DMS53 treated with DMSO at 0.1 percent for 48 hours (cell line): Measurements from ENCODE around the gene REEP3.
"Not testable (repeated sequence)": the region's sequence is repeated elsewhere in the genome, so short reads cannot be mapped to it uniquely, and the experiment has no call there.

Experiments used
- DNase-seq: peaks from one replicate; lab custom pipeline; 2025; ENCODE audit not compliant: unreplicated experiment; lab: John Stamatoyannopoulos, UW

REEP3 gene

DNA sequence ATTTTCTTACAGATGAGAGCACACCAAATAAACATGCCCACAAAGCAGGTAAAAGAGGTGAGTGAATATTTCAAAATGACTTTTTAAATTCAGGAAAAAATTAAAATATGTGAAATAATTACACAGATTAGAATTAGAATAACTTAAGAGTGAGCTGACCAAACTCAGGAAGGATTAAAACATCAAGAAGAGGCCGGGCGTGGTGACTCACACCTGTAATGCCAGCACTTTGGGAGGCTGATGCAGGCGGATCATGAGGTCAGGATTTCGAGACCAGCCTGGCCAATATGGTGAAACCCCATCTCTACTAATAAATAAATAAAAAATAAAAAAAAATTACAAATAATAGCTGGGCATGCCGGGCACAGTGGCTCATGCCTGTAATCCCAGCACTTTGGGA is 140.1 kb downstream of the REEP3 start:
- no peak for DNase-seq

DNA sequence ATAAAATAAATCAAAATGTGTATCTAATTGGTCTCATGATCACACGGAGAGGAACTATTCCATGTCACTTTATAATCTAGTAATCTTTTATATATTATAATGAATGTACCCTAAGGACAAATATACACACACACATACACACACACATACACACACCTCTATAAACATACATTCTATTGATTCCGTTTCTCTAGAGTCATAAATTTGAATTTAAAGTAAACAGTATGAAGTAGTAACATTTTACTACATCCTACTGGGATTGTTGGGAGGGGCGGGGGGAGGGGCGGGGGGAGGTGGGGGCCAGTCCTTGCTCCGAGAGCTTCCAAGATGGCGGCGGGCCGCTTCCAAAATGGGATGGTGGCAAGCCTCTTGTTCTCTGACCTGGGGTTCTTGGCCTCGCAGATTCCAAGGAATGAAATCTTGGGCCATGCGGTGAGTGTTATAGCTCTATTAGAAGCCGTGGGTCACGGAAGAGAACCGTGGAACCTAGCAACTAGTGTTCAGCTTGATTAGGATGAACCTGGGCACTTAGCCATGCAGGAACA is 143.2 kb downstream of the REEP3 start:
- no peak for DNase-seq

DNA sequence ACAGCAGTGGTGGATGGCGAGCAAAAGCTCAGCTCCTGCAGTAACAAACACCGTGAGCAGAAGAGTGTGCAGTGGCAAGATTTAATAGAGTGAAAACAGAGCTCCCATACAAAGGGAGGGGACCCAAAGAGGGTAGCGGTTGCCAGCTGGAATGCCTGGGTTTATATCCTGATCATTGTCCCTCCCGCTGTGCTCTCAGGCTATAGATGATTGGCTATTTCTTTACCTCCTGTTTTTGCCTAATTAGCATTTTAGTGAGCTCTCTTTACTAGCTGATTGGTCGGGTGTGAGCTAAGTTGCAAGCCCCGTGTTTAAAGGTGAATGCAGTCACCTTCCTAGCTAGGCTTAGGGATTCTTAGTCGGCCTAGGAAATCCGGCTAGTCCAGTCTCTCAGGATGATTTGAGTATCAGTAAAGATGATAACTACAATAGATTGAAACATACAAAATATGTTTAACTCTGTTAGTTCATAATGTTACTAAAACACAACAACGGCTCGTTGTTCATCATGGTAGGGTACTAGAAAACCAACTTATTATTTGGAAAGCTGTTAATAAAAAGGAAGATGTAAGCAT is 143.9 kb downstream of the REEP3 start:
- DNase-seq, result not testable (repeated sequence)

DNA sequence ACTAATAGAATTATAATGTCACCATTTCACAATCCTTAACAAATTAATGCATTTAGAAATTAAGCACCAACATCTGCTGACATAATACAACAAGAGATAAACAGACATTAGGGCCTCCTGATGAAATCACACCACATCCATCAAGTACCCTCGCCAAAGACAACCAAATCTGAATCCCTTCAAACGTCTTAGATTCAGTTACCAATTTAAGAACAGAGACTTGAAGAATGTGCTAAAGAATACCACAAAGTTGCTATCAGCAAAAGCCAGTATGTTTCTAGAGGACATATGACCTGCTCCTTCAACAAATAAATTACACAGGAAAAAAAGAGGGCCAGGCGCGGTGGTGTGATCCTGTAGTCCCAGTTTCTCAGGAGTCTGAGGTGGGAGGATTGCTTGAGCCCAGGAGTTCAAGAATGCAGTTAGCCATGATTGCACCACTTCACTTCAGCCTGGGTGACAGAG is 144.5 kb downstream of the REEP3 start:
- no peak for DNase-seq

DNA sequence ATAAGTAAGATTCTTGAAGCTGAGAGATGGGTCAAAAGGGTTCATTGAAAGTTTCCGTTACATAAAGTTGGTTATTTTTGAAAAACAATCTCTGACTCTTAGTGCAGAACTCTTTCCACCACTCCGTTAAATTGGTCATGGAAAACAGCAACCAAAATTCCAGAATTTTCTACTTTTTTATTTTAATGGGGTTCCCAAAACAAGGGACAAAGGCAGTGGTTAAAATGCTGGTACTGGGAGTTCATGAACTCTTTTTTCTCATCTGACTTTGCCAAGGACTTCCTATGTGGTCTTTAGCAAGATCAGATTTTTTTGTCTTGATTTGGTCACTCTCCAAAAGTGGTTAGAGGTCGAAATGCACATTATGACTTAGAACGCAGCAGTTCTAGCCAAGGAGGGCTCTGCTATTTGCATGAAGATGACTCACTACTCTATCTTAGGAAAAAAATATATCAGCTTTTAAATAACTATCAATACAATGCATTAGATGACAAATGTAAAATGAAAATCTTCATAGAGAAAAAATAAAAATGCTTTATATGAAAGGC is 145.7 kb downstream of the REEP3 start:
- no peak for DNase-seq

DNA sequence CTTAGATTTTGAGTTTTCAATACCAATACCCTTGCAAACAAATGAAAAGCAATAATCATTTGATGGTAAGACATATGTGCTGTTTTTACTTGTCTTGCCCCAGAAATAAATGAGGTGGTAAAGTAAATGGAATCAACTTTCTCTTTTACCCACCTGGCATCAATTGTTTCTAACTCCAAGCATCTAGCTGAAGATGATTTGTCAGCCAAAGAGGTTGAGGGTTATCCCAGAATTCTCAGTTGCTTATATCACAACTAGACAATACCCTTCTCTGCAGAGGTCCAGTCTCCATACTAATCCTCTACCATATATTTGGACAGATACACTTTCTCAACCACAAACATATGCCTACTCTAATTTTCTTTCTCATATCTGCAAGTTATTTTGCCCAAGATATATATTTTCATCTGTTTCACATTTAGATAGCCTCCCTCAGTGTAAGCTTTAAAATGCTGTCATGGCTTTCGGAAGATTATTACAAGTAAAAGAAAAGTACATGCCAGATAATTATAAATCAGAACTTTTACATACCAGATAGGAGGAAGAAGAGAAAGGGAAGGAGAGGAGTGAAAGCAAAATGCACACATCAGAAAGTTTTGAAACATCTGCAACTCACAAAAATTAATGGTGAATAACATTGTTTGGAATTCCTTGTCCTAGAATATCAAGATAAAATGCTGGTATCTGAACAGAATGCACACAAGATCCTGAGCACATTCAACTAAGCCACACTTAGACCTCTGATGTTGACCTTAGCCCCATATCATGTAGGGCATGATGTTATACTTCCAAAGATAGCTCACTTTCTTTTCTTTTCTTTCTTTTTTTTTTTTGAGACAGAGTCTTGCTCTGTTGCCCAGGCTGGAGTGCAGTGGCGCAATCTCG is 146.6 kb downstream of the REEP3 start:
- no peak for DNase-seq

DNA sequence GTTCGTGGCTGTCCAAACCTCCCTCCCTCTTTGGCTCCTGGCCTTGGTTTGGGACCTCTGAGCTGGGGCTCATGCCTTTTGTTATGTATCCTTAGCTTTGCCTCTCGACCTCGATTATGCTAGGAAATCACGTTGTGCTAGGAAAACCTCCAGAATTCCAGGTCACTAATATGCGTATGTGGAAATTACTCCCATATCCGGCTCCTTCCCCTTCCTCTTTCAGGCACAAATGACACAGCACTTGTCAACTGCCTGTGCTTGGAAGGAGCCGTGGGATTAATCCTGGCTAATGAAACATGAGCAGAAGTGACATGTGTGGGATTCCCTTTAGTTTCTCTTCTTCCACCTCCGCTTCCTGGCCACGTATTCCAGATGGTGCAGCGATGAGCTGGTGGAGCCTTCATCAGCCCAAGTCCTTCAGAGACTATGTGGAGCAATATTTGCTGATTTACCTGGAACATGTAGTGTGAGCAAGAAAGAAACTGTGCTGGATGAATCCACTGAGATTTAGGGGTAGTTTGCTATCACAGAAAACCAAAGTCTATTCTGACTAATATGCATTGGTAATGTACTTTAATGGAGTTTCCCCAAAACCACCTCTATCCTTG is 149.2 kb downstream of the REEP3 start:
- no peak for DNase-seq

DNA sequence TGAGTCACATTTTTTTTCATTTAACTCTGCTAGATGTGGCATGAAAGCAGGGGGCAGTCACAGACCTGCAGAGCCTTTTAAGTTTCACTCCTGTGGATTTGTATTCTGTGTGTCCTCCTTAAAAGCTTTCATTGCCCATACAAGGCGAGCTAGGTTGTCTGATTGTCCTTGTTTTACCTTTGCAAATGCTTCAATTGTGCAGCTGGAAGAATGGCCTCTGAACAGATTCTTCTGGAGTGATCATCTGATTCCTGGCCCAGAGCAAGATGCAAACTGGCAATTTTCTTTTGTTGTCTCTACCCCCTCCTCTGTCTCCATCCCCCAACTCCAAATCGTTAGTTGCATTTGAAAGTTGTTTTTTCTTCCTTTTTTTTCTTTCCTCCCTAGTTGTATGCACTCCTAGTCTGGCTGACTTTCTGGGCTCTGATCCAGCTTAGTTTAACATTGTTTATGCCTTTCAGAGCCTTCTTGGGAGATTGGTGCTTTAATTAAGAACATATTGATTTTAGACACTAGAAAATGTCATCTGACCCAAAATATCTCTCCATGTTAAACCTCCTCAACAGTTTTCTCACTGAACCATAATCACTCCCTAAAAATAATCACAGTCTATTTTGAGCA is 150.2 kb downstream of the REEP3 start:
- DNase-seq, result no peak

DNA sequence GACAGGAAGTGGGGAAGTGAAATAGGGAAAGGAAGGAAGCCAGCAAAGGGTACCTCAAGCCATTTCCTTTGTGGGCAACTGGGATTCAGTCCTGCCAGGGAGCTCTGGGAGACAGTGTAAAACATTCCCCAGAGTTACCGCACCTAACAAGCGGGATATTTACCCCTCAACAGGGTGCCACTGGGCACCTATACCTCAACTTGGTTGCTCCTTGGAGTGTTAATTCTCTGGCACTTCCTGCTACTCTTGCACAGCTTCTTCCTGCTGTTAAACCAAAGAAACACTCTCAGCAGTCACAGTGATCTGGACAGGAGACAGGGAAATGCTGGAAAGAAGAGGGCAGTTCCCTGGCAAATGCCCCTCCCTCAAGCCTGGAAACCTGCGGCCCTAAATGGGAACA is 151.3 kb downstream of the REEP3 start:
- DNase-seq, result no peak

DNA sequence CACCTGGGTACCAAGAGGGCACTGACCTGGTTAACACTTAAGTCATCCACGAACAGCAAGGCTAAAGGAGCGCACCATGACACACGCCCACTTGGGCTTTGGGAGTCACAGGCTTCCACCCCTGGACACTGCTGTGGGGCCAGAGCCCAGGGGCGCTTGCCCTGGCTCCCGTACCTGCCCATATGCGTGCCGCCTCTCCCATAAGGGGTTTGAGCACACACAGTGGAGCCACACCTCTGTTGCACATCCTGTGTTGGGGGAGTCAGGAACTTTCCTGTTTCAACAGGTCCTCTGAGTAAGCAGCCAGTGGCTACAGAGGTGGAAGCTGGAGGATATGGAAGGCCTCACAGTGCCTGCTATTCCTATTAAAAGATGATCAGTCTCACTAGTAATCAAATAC is 152.0 kb downstream of the REEP3 start:
- no peak for DNase-seq

DNA sequence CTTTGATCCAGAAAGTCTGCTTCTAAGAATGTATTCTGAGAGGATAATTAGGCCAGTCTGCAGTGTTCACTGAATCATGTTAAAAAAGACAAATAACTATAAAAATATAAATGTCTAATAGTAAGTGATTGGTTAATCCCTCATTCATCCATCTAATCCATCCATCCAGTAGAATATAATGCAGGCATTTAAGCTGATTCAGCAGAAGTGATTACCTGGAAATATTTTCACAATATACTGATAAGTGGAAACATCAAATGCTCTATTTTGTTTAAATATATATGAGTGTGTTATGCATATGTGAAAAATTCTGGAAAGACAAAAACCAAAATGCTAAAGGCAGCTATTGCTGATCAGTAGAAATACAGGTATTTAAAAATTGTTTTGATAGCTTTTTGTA is 152.6 kb downstream of the REEP3 start:
- no peak for DNase-seq
